Adrenal gland (tissue), 12 donors: ENCODE results near the gene MFAP3. TPM values are rescaled to one million over a fixed set of nuclear protein-coding genes. Genes with fewer than 3 reads are reported as not detected.

Experiments used
- DNase-seq, 7 donors: peaks; one replicate each; pipeline ENCODE4 v3.0.0-alpha.2; 2019 to 2020
- H3K27ac ChIP-seq, 5 donors: fragments of 200-600 bp; sonication (generic) in 4 of 5; 1 replicate in 3 of 5; 2 replicates in 2 of 5; pipeline versions ENCODE4 v1.5.1 to v1.8.0; 2016 to 2020; ENCODE audit warnings: mild to moderate bottlenecking in 1 of 5
- H3K27me3 ChIP-seq: fragments of 200-600 bp; 2 replicates; pipeline ENCODE4 v1.8.0; 2021
- H3K36me3 ChIP-seq, 2 donors: fragments of 200-600 bp; replicated peaks in 1 of 2; 1 replicate in 1 of 2; 2 replicates in 1 of 2; pipeline versions ENCODE4 v1.5.1 to v1.8.0; 2018 to 2022
- H3K4me1 ChIP-seq, 2 donors: fragments of 200-600 bp; replicated peaks in 1 of 2; 1 replicate in 1 of 2; 2 replicates in 1 of 2; pipeline versions ENCODE4 v1.5.1 to v1.8.0; 2018 to 2021
- H3K4me3 ChIP-seq, 4 donors: fragments of 200-600 bp; sonication (generic) in 3 of 4; one replicate each; pipeline ENCODE4 v1.5.1; 2016 to 2018
- H3K9me3 ChIP-seq, 3 donors: fragments of 200-600 bp; sonication (generic) in 1 of 3; replicated peaks in 1 of 3; 1 replicate in 2 of 3; 2 replicates in 1 of 3; pipeline versions ENCODE4 v1.5.1 to v1.8.0; 2016 to 2021
- POLR2A ChIP-seq, 2 donors: fragments of 450-650 bp; IDR thresholded peaks; one replicate each; pipeline ENCODE4 v1.6.1; 2017; ENCODE audit warnings: antibody characterized with exemption in 2 of 2, mild to moderate bottlenecking in 2 of 2, moderate library complexity in 1 of 2
- WGBS, 4 donors: extraction: QIAGEN DNeasy Blood & Tissue Kit in 2 of 4; methylation state at CpG; one replicate each; pipeline versions ENCODE4 v1.1.5 to v1.1.7; 2013 to 2017; 5-methylcytosine and 5-hydroxymethylcytosine counted together
- intact Hi-C, 2 donors: fragments of 100-400 bp; cut with DNase I; formaldehyde crosslinking; loops; one replicate each; pipeline versions ENCODE4 v1.14.1 to v1.15.0; 2022 to 2023
- polyA plus RNA-seq, 3 donors: library from polyadenylated mRNA; stranded (reverse); fragments of 200-250 nt in 2 of 3; fragments of 350-450 nt in 1 of 3; fragmentation: Illumina TruSeq in 1 of 3; extraction: RNeasy Lipid Tissue Mini Kit (QIAGEN cat#74804) in 1 of 3; gene quantifications; one replicate each; pipeline ENCODE4 v1.2.3, GENCODE V29; 2013 to 2014
- total RNA-seq, 9 donors: library from RNA; depleted of rRNA in 4 of 9; stranded (reverse); fragments of >200 nt in 4 of 9; fragments of 120-200 nt in 1 of 9; fragmentation: NEBNext Ultra II Directional in 1 of 9; extraction: Animal tissue kit (Norgen Biotek cat#: 25700) in 1 of 9; gene quantifications; one replicate each; pipeline versions ENCODE4 v1.1.0 to v1.2.4, GENCODE V29; 2013 to 2023
- TF ChIP-seq, protein P1 (sequence below), 6 experiments: fragments of 450-650 bp in 4 of 6; fragments of 200-600 bp in 2 of 6; sonication (generic) in 1 of 6; IDR thresholded peaks; 1 replicate in 5 of 6; 2 replicates in 1 of 6; pipeline versions ENCODE4 v1.5.1 to v1.8.0; 2016 to 2021; ENCODE audit warnings: antibody characterized with exemption in 6 of 6, mild to moderate bottlenecking in 2 of 6, moderate library complexity in 1 of 6
- donor health status: healthy with polysubstance abuse.
- donor health status: Bipolar disorder and iron deficiency.
- donor health status: DM: yes; HTN: yes; CAD: no.
- donor health status: DM: no; HTN: no; CAD: no.
- donor health status: DM: no; HTN: no; CAD: no.
- donor health status: DM: yes; HTN: yes; CAD: no.

The MFAP3 gene
- total and polyA plus RNA-seq, 12 donors, result 1.4 to 55.4 (median 29.0) TPM

DNA sequence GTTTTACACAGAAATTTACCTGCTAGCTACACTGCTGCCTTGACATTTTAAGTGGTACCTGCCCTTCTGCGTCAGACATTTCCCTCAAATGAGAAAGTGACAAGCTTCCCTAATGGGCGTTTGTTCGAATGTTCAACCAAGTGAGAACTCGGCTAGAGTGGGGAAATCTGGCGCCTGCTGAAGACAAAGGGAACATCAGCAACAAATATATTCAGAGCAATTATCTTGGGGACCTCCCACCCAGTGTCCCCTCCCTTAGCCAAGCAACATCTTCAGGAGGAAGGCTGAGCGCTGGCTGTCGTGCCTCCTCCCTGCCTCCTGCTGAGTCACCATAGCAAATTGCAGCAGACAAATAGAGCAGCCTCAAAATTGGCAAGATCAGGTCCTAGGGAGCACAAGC is 57.1 kb downstream of the MFAP3 start:
- intact Hi-C loops, result no loop called here
- WGBS, 4 donors, result 63 to 83% (median 73%) methylated on average over 7 of the region's 7 CpGs

DNA sequence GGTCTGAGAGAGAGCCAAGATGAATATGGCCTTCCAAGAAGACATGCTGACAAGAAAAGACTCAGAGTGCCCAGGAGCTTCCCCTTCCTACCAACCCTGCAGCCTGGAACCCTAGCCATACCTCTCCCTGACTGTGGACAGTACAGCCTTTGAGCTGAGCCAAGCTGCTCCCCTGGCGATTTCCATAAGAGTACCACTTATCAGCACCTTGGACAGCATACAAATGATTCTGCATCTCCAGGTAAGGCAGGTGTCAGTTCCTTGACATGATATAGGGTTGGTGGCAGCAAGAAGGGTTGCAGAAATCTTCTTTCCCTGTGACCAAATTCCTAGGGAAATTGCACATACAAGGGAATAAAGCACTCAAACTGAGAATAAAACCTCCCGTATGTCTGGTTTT is 58.3 kb downstream of the MFAP3 start:
- Histone ChIP-seq H3K36me3 (no peaks in the 10 kb centered on the region), H3K27ac (no peak overlapping the region)

More for the DNA sequence above, 57.1 kb downstream of the MFAP3 start:
- H3K9me3 ChIP-seq, result no peaks in the 10 kb centered on the region
- no peaks in the 10 kb centered on the region for H3K36me3 ChIP-seq
- peaks cover 0 to 7% of the 10 kb centered on the region in 2 donors for H3K4me1 ChIP-seq
- no peaks in the 10 kb centered on the region for H3K27me3 ChIP-seq
- H3K4me3 ChIP-seq, result no peak overlapping the region
- no peak for DNase-seq
- TF ChIP-seq, protein P1, sequence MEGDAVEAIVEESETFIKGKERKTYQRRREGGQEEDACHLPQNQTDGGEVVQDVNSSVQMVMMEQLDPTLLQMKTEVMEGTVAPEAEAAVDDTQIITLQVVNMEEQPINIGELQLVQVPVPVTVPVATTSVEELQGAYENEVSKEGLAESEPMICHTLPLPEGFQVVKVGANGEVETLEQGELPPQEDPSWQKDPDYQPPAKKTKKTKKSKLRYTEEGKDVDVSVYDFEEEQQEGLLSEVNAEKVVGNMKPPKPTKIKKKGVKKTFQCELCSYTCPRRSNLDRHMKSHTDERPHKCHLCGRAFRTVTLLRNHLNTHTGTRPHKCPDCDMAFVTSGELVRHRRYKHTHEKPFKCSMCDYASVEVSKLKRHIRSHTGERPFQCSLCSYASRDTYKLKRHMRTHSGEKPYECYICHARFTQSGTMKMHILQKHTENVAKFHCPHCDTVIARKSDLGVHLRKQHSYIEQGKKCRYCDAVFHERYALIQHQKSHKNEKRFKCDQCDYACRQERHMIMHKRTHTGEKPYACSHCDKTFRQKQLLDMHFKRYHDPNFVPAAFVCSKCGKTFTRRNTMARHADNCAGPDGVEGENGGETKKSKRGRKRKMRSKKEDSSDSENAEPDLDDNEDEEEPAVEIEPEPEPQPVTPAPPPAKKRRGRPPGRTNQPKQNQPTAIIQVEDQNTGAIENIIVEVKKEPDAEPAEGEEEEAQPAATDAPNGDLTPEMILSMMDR (IDR thresholded peaks at IDR 0.05), result no peak
- H3K27ac ChIP-seq, result no peak overlapping the region

DNA sequence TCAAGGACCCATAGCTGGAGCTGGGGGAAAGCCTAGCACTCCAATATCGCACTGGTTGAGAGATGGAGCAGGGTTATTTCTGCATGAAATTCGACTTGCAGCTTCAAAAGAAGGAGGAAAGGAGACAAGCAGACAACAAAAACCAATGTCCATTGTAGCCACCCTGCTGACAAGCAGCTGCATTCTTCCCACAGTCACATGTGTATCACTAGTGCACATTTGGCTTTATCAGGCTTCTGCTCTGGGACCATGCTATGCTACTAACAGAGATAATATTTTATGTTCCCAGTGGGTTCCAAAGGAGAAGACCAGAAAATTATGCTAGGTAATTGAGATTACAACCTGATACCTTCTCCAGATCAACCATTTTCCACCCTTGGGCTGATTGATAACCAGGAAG is 59.7 kb downstream of the MFAP3 start:
- H3K27ac ChIP-seq, result no peak overlapping the region
- no peaks in the 10 kb centered on the region for H3K27me3 ChIP-seq
- intact Hi-C loops, result no loop called here
- DNase-seq, result no peak
- H3K4me3 ChIP-seq, result no peak overlapping the region
- H3K4me1 ChIP-seq, result no peaks in the 10 kb centered on the region
- no peak for TF ChIP-seq POLR2A (IDR thresholded peaks at IDR 0.05)
- TF ChIP-seq, protein P1 (IDR thresholded peaks at IDR 0.05), result no peak
- H3K36me3 ChIP-seq, result no peaks in the 10 kb centered on the region
- 67 to 83% (median 75%) methylated on average over 2 of the region's 2 CpGs for WGBS, 4 donors
- H3K9me3 ChIP-seq, result no peaks in the 10 kb centered on the region

More for the DNA sequence above, 58.3 kb downstream of the MFAP3 start:
- Histone ChIP-seq H3K27me3 (no peaks in the 10 kb centered on the region), H3K9me3 (no peaks in the 10 kb centered on the region), H3K4me3 (no peak overlapping the region), H3K4me1 (peaks cover 0 to 7% of the 10 kb centered on the region in 2 donors)
- 50 to 63% (median 58%) methylated on average over 2 of the region's 2 CpGs for WGBS, 4 donors
- intact Hi-C loops, result no loop called here
- DNase-seq, result no peak
- TF ChIP-seq POLR2A (IDR thresholded peaks at IDR 0.05), result no peak
- TF ChIP-seq, protein P1 (IDR thresholded peaks at IDR 0.05), result no peak

DNA sequence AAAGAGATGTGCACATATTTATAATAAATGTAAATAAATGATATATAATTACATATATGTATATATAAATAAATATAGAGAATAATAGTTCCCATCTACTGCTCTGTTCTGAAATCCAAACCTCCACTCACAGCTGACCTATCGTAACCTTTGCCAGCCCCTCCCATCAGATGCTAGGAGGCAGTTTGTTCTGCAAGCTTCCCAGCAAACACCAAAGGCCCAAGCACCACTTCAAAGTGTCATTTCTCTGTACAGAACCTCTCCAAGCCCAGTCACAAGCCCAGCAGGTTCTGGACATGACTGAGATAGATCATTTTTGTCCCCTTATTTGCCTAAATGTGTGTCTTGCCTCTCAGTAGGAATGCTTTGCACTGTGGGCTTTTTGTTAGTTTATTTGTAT is 62.4 kb downstream of the MFAP3 start:
- no peak for TF ChIP-seq POLR2A (IDR thresholded peaks at IDR 0.05)
- TF ChIP-seq, protein P1 (IDR thresholded peaks at IDR 0.05), result no peak
- no peaks in the 10 kb centered on the region for H3K36me3 ChIP-seq
- H3K27ac ChIP-seq, result no peak overlapping the region
- 82 to 90% (median 84%) methylated on average over 1 of the region's 1 CpG for WGBS, 4 donors
- no peaks in the 10 kb centered on the region for H3K27me3 ChIP-seq
- H3K4me1 ChIP-seq, result no peaks in the 10 kb centered on the region
- H3K4me3 ChIP-seq, result no peak overlapping the region
- no peaks in the 10 kb centered on the region for H3K9me3 ChIP-seq
- intact Hi-C loops, result no loop called here
- DNase-seq, result no peak
